LHCN-M2 (cell line): Measurements from ENCODE around the gene MPP1. TPM values are rescaled to one million over a fixed set of nuclear protein-coding genes. Genes with fewer than 3 reads are reported as not detected.
A peak's percentile ranks its signal among the peaks of the same experiment; 100 is the strongest.

Experiments
- DNase-seq: peaks from one replicate; pipeline ENCODE4 v3.0.0-alpha.2; 2012; ENCODE audit warnings: low read depth
- total RNA-seq: library from RNA; depleted of rRNA; stranded (reverse); fragments of >200 nt; gene quantifications from 2 replicates; pipeline ENCODE4 v1.2.3, GENCODE V29; 2014; rRNA removed

MPP1 gene
- total RNA-seq, 1 experiment from 2014 or later, result 23.2 TPM

DNA sequence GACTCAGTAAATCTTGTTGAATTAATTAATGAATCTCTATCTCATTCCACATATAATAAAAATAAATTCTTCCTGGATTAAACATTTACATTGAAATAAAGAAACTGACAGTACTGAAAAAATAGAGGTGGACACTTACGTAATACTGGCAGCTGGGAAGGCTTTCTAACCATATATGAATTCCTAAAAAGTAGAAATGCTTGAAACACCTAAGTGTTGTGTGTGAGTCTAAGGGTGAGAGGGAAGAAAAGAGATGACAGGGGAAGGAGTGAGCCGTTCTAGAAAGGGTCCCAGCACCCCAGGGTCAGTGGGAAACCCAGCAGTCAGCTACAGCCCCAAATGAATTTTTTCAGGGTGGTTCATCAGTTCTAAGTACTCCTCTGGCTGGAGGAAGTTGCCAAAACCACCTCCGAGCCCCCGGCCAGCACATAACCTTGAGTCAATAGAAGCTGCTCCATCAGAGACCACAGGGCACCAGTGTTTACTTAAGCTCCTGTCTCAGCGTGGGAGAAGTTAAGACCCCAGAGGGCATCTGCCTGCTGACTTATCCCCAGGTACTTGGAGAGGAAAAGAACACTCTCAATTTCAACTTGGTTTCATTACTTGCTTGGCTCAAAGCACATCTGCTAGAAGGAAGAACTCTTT, 72.7 kb downstream of the MPP1 start:
- peak; percentile 66 for DNase-seq

DNA sequence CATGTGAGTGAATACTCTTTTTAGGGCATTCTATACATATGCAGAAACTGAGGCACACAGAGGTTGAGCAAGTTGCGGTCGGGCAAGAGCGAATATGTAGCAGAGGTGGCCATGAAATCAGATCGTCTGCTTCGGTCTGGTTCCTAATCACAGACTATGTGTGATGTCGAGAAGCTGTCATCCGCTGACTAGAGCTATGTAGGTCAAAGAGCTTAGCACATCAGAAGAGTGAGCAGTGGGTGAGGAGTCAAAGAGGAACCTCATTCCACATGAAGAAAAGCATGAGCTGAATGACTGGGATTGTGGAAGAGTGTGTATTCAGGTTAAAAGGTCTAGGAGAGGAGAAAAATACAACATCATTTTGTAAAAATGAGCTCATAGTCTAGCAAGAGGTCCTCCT, 73.4 kb downstream of the MPP1 start:
- no peak for DNase-seq

DNA sequence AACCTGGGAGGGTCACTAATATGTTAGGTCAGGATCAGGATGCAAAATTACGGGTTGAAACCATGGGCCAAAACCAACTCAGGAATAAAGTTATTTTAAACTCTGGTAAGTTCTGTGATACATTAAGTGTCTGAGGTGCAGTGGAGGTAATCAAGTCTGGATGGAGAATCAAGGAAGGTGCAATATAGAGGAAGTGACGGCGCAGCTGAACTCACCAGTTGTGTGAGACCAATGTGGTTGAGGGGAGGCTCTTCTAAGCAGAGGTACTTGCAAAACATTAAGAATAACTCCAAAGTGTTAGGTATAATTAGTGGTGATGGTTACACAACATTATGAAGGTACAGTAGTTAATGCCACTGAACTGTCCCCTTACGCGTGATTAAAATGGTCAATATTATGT, 74.1 kb downstream of the MPP1 start:
- no peak for DNase-seq

DNA sequence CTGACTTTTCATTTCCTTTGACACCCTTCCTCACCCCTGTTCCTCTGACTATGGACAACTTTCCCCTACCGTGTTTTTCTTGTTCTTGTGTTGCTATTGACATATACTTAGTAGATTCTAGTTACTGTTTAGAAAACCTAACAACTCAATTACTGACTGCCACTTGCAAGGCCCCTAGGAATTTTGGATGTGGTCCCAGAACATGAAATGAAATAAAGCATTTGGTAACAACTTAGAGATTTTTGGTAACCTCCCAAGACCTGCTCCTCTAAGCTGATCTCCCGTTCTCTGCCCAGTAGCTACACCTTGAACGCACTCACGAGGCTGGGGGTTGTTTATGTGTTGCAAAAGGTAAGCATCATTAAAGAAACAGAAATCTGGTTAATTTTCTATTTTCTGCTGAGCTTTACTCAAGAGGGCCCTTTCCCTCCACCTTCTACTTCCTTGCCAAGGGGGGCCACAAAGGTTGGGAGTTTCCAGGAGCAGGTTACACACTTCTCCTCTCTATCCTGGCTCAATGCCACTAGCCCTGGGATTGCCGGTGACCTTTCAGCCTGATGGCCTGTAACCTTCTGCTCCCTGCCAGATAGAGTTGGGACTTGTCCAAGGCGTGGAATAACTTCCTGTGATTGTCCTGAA, 74.9 kb downstream of the MPP1 start:
- DNase-seq, result peak; percentile 59

DNA sequence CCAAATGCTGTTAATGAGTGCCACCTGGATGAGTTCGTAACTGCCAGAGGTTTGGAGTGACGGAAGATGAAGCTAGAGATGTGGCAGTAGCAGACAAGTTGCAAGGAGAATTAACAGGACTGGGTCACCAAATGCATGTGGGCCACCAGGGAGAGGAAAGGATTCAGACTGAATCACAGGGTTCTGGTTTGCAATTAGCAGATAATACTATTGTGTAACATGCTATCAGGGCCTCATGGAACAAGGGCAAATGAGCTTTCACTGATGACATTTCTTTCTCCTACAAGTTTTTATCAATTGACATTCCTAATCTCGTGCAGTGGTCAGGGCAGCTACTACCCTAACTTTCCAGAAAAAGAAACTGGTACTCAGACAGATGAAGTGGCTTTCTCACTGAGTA, 75.8 kb downstream of the MPP1 start:
- DNase-seq, result no peak

Other genes starting within 250 kb of the MPP1 start
- gene CTAG1A, start 220.4 kb downstream of the MPP1 start, total RNA-seq, result not detected in 2 replicates
- not detected in 2 replicates for gene CTAG1B, start 186.2 kb downstream of the MPP1 start, total RNA-seq
- gene CTAG2, start 151.9 kb downstream of the MPP1 start, total RNA-seq, result not detected in 2 replicates
- 2.4 and 12.5 TPM in 2 replicates for gene GAB3, start 54.4 kb downstream of the MPP1 start, total RNA-seq
- gene DKC1, start 42.6 kb downstream of the MPP1 start, total RNA-seq, result 40.5 and 46.2 TPM in 2 replicates
- not detected in 2 replicates for gene SMIM9, start 29.2 kb upstream of the MPP1 start, total RNA-seq
- gene F8A1, start 80.9 kb upstream of the MPP1 start, total RNA-seq, result 2.6 and 3.6 TPM in 2 replicates
- gene F8, start 217.2 kb upstream of the MPP1 start, total RNA-seq, result 7.8 and 11.4 TPM in 2 replicates
- 38.0 and 40.6 TPM in 2 replicates for gene FUNDC2, start 221.4 kb upstream of the MPP1 start, total RNA-seq